ENCODE measurements around the gene NTRK3. TPM values are rescaled to one million over a fixed set of nuclear protein-coding genes. Genes with fewer than 3 reads are reported as not detected.

The NTRK3 gene
- total and polyA plus RNA-seq, 8 donors: 0.13 to 1.1 (median 0.60) TPM

DNA sequence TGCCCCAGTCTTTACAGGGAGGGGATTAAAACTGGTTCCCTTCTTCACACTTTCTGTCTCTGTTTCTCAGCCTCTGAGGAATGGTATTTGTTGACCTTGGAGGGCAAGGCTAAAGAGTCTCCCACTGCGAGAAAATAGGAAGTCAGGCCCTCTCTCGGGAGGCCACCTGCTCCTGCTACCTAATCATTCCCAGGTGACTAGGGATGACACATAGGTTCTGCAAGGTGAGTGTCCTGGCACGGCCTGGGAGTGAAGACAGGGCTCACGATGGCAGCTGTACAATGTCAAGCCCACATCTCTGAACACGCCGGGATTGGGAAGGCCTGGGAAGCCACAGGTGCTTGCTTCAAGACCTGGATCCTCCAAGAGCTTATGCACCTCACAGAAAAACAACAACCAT is 314.2 kb downstream of the NTRK3 start:
- H3K4me3 ChIP-seq: no peak overlapping the region
- H3K4me1 ChIP-seq: no peaks in the 10 kb centered on the region
- WGBS, 2 donors: 41 to 42% methylated on average over 6 of the region's 6 CpGs
- H3K27ac ChIP-seq: no peak overlapping the region
- TF ChIP-seq CTCF (IDR thresholded peaks at IDR 0.05): no peak
- no peak for ATAC-seq
- no peaks in the 10 kb centered on the region for H3K36me3 ChIP-seq
- no peak for DNase-seq
- no peak for FAIRE-seq
- no peaks in the 10 kb centered on the region for H3K27me3 ChIP-seq
- intact Hi-C loops (cut with DNase I): no loop called here
- H3K9me3 ChIP-seq: no peaks in the 10 kb centered on the region

DNA sequence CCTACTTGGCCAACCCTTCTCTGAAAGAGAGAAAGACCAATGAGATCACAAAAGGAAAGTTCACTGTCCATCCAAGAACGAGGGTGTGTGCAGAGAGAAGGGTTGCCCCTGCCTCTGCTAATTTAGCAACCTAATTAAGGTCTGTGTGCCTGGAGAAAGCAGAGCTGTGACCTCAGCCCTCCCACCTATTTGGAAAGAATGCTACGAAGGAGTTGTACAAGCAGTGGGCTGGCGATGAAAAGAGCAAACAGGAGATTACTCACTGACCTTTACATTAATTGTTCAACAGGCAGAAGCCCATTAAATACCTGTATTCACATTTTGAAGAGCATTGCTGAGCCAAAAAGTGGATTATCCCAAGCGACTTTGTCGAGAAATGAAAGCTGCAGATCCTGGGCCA is 314.9 kb downstream of the NTRK3 start:
- intact Hi-C loops (cut with DNase I): no loop called here
- no peak for TF ChIP-seq CTCF (IDR thresholded peaks at IDR 0.05)
- no peaks in the 10 kb centered on the region for H3K9me3 ChIP-seq
- no peak overlapping the region for H3K27ac ChIP-seq
- DNase-seq: no peak
- H3K4me1 ChIP-seq: no peaks in the 10 kb centered on the region
- no peak for ATAC-seq
- H3K36me3 ChIP-seq: no peaks in the 10 kb centered on the region
- no peak for FAIRE-seq
- 26 to 36% methylated on average over 5 of the region's 5 CpGs for WGBS, 2 donors
- no peak overlapping the region for H3K4me3 ChIP-seq
- no peaks in the 10 kb centered on the region for H3K27me3 ChIP-seq

DNA sequence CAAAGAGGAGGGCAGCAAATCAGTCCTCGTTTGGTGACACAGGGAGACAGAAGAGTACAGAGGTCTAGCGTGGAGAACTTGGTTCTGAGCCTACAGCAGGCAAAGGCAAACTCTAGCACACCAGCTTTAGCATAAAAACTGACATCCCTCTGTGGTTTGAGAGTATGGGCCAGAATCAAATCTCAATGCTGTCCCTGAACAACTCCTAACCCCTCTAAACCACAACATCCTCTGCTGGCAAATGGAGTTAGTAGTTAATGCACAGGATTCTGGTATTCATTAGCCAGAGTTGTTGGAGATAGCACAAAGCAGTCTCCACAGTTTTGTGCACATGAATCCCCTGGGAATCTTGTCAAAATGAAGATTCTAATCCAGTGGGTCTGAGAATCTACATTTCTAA is 315.8 kb downstream of the NTRK3 start:
- 39 to 51% methylated on average over 2 of the region's 2 CpGs for WGBS, 2 donors
- FAIRE-seq: no peak
- no peaks in the 10 kb centered on the region for H3K36me3 ChIP-seq
- no peak for ATAC-seq
- TF ChIP-seq CTCF (IDR thresholded peaks at IDR 0.05): no peak
- no peaks in the 10 kb centered on the region for H3K27me3 ChIP-seq
- no peak overlapping the region for H3K27ac ChIP-seq
- intact Hi-C loops (cut with DNase I): no loop called here
- H3K9me3 ChIP-seq: no peaks in the 10 kb centered on the region
- H3K4me1 ChIP-seq: no peaks in the 10 kb centered on the region
- H3K4me3 ChIP-seq: no peak overlapping the region
- no peak for DNase-seq

DNA sequence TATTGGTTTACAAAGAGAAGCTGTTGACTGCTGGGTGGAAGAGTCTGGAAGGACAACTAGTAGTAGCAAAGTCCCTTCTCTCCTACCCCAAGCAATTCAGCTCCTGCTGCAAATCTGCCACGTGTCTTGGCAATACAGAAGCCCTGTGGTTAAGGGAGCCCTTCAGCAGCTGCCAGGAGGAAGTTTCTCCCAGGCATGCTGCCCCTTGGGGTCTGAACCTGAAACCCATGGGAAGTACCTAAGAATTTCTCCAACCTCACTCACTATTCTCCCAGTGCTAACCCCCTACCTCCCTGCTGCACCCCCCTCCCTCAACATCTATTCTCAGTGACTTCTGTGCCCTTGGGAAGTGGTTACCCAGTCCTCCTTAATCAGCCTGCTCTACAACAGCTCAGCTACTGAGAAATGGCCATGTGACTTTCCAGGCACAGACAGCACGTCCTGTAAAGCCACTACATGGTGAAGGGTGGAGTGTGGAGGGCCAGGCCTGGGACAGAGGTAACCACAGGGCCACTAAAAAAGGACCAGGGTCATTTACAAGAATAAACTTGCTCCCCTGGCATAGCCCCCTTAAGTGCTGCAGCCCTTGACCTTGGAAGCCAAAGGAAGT is 316.6 kb downstream of the NTRK3 start:
- 12 to 22% methylated on average over 2 of the region's 2 CpGs for WGBS, 2 donors
- no peak for TF ChIP-seq CTCF (IDR thresholded peaks at IDR 0.05)
- H3K27me3 ChIP-seq: no peaks in the 10 kb centered on the region
- H3K4me1 ChIP-seq: no peaks in the 10 kb centered on the region
- no peaks in the 10 kb centered on the region for H3K9me3 ChIP-seq
- FAIRE-seq (no peak), DNase-seq (no peak), ATAC-seq (peak in 1 of 4 donors; percentile 39)
- intact Hi-C loops (cut with DNase I): no loop called here
- H3K4me3 ChIP-seq: no peak overlapping the region
- H3K27ac ChIP-seq: no peak overlapping the region
- H3K36me3 ChIP-seq: no peaks in the 10 kb centered on the region

GRCh38 chr15:87938031-87938430 is 318.5 kb downstream of the NTRK3 start:
- no peak for TF ChIP-seq CTCF (IDR thresholded peaks at IDR 0.05)
- Histone ChIP-seq H3K36me3 (no peaks in the 10 kb centered on the region), H3K27ac (no peak overlapping the region), H3K4me1 (no peaks in the 10 kb centered on the region), H3K9me3 (no peaks in the 10 kb centered on the region), H3K27me3 (no peaks in the 10 kb centered on the region), H3K4me3 (no peak overlapping the region)
- WGBS, 2 donors: 57 to 67% methylated on average over 1 of the region's 1 CpG
- intact Hi-C loops (cut with DNase I): no loop called here
- no peak for FAIRE-seq
- ATAC-seq: no peak
- no peak for DNase-seq
